WI38 (cell line): ENCODE results near the gene TMEM242.
"Not testable (repeated sequence)": the region's sequence is repeated elsewhere in the genome, so short reads cannot be mapped to it uniquely, and the experiment has no call there.

Experiments
- H3K4me3 ChIP-seq: 2 replicates; pipeline ENCODE4 v1.5.1; 2011; ENCODE audit warnings: low read depth, mild to moderate bottlenecking, control low read depth, low read length
- TF ChIP-seq, protein P1 (sequence below): IDR thresholded peaks from 2 replicates; pipeline ENCODE4 v1.5.1; 2012; ENCODE audit warnings: low read depth, mild to moderate bottlenecking, control low read depth, low read length

TMEM242 gene

DNA sequence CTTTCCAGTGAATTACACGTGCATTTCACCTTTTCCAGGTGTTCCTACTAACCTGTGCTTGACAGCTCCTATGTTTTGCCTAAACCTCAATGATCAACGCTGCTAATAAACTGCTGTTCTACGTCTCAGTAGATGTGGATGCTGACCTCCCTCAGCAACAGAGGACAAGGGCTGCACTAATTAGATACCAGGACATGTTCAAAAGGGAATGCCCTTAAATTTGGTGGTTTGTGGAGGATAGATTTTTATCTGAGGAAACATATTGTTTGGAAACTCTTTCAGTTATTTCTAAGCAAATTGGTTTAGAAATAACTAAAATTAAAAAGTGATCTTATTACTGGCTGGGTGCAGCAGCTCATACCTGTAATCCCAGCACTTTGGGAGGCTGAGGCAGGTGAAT, 38.6 kb upstream of the TMEM242 start:
- no peak overlapping the region for H3K4me3 ChIP-seq
- TF ChIP-seq, protein P1, sequence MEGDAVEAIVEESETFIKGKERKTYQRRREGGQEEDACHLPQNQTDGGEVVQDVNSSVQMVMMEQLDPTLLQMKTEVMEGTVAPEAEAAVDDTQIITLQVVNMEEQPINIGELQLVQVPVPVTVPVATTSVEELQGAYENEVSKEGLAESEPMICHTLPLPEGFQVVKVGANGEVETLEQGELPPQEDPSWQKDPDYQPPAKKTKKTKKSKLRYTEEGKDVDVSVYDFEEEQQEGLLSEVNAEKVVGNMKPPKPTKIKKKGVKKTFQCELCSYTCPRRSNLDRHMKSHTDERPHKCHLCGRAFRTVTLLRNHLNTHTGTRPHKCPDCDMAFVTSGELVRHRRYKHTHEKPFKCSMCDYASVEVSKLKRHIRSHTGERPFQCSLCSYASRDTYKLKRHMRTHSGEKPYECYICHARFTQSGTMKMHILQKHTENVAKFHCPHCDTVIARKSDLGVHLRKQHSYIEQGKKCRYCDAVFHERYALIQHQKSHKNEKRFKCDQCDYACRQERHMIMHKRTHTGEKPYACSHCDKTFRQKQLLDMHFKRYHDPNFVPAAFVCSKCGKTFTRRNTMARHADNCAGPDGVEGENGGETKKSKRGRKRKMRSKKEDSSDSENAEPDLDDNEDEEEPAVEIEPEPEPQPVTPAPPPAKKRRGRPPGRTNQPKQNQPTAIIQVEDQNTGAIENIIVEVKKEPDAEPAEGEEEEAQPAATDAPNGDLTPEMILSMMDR = no peak

DNA sequence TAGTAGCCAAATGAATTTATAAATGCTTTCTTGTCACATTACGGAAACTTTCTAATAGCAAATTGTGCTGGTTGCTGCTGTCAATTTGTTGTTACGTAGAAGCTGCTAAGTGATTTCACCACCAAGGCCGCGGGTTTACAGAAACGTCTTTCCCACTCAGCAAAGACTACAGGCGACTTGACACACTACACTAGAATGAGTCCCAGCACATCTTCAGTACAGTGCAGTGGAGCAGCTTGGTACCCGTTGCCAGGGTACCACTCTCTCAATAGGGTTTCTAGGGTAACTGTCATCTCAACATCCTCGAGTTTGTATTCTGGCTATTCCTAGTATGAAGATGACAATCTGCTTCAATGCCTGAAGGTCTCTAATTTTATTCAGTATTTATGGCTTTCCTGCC, 35.0 kb upstream of the TMEM242 start:
- TF ChIP-seq, protein P1 = no peak
- H3K4me3 ChIP-seq = no peak overlapping the region

DNA sequence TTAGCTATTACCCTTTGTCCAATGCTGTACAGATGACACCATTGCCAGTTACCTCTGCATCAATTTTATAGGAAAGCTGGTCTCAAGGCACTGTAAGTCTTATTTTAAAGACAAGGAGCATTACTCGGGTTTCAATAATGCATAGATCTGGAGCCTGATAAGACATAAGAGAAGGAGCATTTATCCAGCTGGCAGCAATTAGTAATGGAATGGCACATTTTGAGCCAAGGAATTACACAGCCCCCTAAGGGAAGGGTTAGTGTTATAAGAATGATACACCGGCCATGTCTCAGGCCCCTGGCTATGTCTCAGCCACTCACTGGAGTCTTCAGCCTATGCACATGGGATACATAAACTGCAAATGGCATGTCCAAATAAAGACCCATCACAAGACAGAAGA, 23.1 kb upstream of the TMEM242 start:
- TF ChIP-seq, protein P1 = no peak

DNA sequence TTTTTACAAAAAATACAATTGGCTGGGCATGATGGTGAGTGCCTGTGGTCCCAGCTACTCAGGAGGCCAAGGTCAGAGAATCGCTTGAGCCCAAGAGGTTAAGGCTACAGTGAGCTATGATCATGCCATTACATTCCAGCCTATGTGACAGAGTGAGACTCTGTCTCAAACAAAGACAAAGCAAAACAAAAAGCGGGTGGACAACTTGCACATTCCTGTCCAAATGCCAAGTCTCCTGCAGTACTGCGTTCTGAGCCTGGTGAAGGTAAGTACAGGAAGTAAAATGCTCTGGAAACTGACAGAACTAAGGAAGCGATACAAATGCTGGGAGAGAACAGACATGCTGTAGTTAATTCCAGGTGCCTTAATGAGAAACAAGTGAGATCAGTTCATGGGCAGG, 20.4 kb upstream of the TMEM242 start:
- no peak overlapping the region for H3K4me3 ChIP-seq
- TF ChIP-seq, protein P1 = no peak

More for the DNA sequence above, 23.1 kb upstream of the TMEM242 start:
- no peak overlapping the region for H3K4me3 ChIP-seq

DNA sequence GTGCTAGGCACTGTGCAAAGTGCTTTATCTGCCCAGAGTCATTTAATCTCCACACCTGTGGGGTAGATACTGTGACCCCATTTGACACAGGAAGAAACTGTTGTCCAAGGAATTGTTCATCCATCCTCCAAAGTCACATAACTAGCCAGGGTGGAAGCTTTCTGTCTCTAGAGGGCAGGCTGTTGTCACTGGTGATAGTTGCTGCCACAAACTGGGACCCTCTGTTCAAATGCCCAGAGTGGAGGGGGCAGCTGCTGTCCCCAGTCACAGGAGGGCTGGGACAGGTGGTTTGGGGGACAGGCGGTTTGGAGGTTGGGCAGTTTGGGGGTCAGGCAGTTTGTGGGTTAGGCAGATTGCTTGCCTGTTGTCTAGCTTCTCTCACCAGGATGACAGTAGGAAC, 16.1 kb upstream of the TMEM242 start:
- TF ChIP-seq, protein P1 = no peak
- H3K4me3 ChIP-seq = no peak overlapping the region

DNA sequence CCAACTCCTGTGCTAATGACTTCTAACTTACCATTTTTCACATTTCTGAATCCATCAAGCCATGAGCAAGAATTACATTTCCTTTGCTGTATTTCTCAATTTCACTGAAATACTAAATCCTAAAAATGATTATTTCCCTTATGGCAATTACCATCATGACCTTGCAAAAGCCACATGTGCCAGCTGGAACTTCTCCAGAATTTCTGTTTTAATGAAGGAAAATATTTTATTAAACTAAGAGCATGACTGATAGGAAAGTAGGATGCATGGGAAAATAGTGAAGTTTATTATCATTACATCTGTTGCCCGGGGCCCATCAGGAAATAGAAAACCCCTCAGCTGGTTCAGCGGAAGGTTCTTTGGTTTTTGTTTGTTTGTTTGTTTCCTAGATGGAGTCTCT, 14.4 kb upstream of the TMEM242 start:
- no peak overlapping the region for H3K4me3 ChIP-seq
- TF ChIP-seq, protein P1 = no peak

DNA sequence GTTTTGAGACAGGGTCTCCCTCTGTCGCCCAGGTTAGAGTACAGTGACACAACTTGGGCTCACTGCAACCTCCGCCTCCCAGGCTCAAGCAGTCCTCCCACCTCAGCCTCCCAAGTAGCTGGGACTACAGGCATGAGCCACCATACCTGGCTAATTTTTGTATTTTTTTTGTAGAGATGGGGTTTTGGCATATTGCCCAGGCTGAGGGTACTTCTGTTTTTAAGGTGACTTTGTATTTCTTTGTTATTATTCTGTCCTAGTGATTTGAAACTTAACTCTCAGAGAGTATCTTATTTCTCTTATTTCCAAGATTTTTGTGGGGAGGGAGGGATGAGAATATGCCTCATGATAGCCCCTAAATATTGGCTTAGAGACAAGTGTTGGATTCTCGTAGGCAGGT, 14.0 kb upstream of the TMEM242 start:
- not testable (repeated sequence) for H3K4me3 ChIP-seq

DNA sequence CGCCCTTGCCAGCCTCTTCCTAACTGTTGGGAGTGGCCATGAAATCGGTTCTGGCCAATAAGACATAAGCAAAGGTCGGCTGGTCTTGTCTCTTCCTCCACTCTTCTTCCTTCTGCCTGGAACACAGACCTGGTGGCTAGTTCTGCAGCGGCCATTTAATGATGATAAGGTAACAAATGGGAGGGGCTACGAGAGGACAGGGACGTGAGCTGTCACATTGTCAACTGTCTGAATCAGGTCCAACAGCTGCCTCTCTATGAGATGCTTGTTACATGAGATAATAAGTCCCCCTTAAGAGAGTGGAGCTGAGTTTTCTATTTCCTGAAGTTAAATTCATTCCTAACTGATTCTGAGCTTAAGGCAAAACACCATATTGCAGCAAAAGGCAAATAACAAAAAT, 12.5 kb upstream of the TMEM242 start:
- no peak overlapping the region for H3K4me3 ChIP-seq
- TF ChIP-seq, protein P1 = no peak
